Sigmoid colon (tissue), 4 donors: ENCODE results near the gene ANO6.

Experiments
- POLR2A ChIP-seq, 2 donors: fragments of 450-650 bp; IDR thresholded peaks; one replicate each; pipeline ENCODE4 v1.6.1; 2016; ENCODE audit warnings: antibody characterized with exemption in 2 of 2, mild to moderate bottlenecking in 2 of 2, moderate library complexity in 2 of 2
- POLR2AphosphoS5 ChIP-seq, 4 donors: sonication (generic); formaldehyde crosslinking; IDR thresholded peaks; one replicate each; pipeline ENCODE4 v1.6.1; 2017; ENCODE audit warnings: antibody characterized with exemption in 4 of 4
- TF ChIP-seq, protein P1 (sequence below), 4 experiments: fragments of 450-650 bp in 3 of 4; fragments of 200-600 bp in 1 of 4; IDR thresholded peaks; one replicate each; pipeline ENCODE4 v1.5.1; 2016 to 2019; ENCODE audit warnings: antibody characterized with exemption in 4 of 4, mild to moderate bottlenecking in 3 of 4, moderate library complexity in 2 of 4

- no peak for TF ChIP-seq POLR2AphosphoS5 (IDR thresholded peaks at IDR 0.05)
- TF ChIP-seq, protein P1, sequence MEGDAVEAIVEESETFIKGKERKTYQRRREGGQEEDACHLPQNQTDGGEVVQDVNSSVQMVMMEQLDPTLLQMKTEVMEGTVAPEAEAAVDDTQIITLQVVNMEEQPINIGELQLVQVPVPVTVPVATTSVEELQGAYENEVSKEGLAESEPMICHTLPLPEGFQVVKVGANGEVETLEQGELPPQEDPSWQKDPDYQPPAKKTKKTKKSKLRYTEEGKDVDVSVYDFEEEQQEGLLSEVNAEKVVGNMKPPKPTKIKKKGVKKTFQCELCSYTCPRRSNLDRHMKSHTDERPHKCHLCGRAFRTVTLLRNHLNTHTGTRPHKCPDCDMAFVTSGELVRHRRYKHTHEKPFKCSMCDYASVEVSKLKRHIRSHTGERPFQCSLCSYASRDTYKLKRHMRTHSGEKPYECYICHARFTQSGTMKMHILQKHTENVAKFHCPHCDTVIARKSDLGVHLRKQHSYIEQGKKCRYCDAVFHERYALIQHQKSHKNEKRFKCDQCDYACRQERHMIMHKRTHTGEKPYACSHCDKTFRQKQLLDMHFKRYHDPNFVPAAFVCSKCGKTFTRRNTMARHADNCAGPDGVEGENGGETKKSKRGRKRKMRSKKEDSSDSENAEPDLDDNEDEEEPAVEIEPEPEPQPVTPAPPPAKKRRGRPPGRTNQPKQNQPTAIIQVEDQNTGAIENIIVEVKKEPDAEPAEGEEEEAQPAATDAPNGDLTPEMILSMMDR (IDR thresholded peaks at IDR 0.05), result no peak
- no peak for TF ChIP-seq POLR2A (IDR thresholded peaks at IDR 0.05)
Measured at GRCh38 chr12:45331552-45331951, 115.7 kb downstream of the ANO6 start.
